Gastrocnemius medialis (tissue), 4 donors: Measurements from ENCODE around the gene TMCC3. TPM values are rescaled to one million over a fixed set of nuclear protein-coding genes. Genes with fewer than 3 reads are reported as not detected.

Source experiments
- ATAC-seq, 2 donors: fragments of 150-250 bp; one replicate each; pipeline ENCODE4 v1.9.1; 2016
- DNase-seq, 2 donors: peaks; one replicate each; pipeline ENCODE4 v3.0.0-alpha.2; 2019
- H3K27ac ChIP-seq, 4 donors: fragments of 200-600 bp; sonication (generic); 1 replicate in 1 of 4; 2 replicates in 3 of 4; pipeline ENCODE4 v1.5.1; 2016 to 2018; ENCODE audit warnings: mild to moderate bottlenecking in 2 of 4, moderate library complexity in 1 of 4
- H3K27me3 ChIP-seq, 3 donors: fragments of 200-600 bp; sonication (generic) in 2 of 3; 1 replicate in 1 of 3; 2 replicates in 2 of 3; pipeline versions ENCODE4 v1.5.1 to v1.6.0; 2016 to 2019; ENCODE audit warnings: mild to moderate bottlenecking in 1 of 3, moderate library complexity in 1 of 3
- H3K36me3 ChIP-seq, 2 donors: fragments of 200-600 bp; sonication (generic) in 1 of 2; one replicate each; pipeline ENCODE4 v1.5.1; 2017 to 2018
- H3K4me1 ChIP-seq, 2 donors: fragments of 200-600 bp; sonication (generic) in 1 of 2; one replicate each; pipeline ENCODE4 v1.5.1; 2016 to 2017; ENCODE audit warnings: mild to moderate bottlenecking in 2 of 2
- H3K4me3 ChIP-seq, 4 donors: fragments of 200-600 bp; sonication (generic) in 3 of 4; 1 replicate in 1 of 4; 2 replicates in 3 of 4; pipeline ENCODE4 v1.5.1; 2016 to 2019; ENCODE audit warnings: mild to moderate bottlenecking in 2 of 4
- H3K9me3 ChIP-seq, 3 donors: fragments of 200-600 bp; sonication (generic) in 2 of 3; 1 replicate in 1 of 3; 2 replicates in 2 of 3; pipeline ENCODE4 v1.5.1; 2016 to 2019
- CTCF ChIP-seq, 5 experiments: fragments of 450-650 bp in 3 of 5; fragments of 200-600 bp in 2 of 5; sonication (generic) in 2 of 5; IDR thresholded peaks in 4 of 5; conservative IDR thresholded peaks in 1 of 5; 1 replicate in 4 of 5; 2 replicates in 1 of 5; pipeline ENCODE4 v1.5.1; 2016 to 2019; ENCODE audit warnings: antibody characterized with exemption in 5 of 5, mild to moderate bottlenecking in 3 of 5, moderate library complexity in 3 of 5
- POLR2A ChIP-seq, 2 donors: fragments of 450-650 bp; IDR thresholded peaks; one replicate each; pipeline ENCODE4 v1.6.1; 2017; ENCODE audit warnings: antibody characterized with exemption in 2 of 2, mild to moderate bottlenecking in 2 of 2, moderate library complexity in 2 of 2
- in situ Hi-C, 4 donors: fragments of 200-750 bp; cut with MboI; loops; one replicate each; pipeline versions ENCODE4 v1.15.0 to v1.8.0; 2017; ENCODE audit warnings: low sequenced_read_pairs in 4 of 4
- intact Hi-C: fragments of 100-400 bp; cut with DNase I; formaldehyde crosslinking; loops from one replicate; pipeline ENCODE4 v1.15.1; 2023; ENCODE audit warnings: low total_unique reads
- total RNA-seq, 4 donors: library from RNA; depleted of rRNA; stranded (reverse); fragments of >200 nt; gene quantifications; one replicate each; pipeline versions ENCODE4 v1.1.0 to v1.2.3, GENCODE V29; 2016

The TMCC3 gene
- total RNA-seq, 4 donors from 2014 or later: 17.2 to 51.6 (median 39.5) TPM

- in situ Hi-C loops: no loop called here
- DNase-seq (no peak), ATAC-seq (no peak)
- Histone ChIP-seq H3K27me3 (no peaks in the 10 kb centered on the region), H3K4me1 (peaks cover 52 to 79% of the 10 kb centered on the region in 2 donors), H3K4me3 (no peak overlapping the region), H3K36me3 (no peaks in the 10 kb centered on the region), H3K9me3 (no peaks in the 10 kb centered on the region), H3K27ac (peak overlapping the region in 3 of 4 donors; percentile 58 to 72 (median 61))
- no peak for TF ChIP-seq POLR2A (IDR thresholded peaks at IDR 0.05)
- TF ChIP-seq CTCF (IDR thresholded peaks at IDR 0.05 in 4 of 5, conservative IDR thresholded peaks at IDR 0.05 in 1 of 5): no peak
- intact Hi-C loops: no loop called here
Measured at GRCh38 chr12:94592080-94592479, 58.3 kb downstream of the TMCC3 start.

GRCh38 chr12:94590428-94590827, 59.9 kb downstream of the TMCC3 start:
- H3K4me3 ChIP-seq: no peak overlapping the region
- in situ Hi-C loops (no loop called here), intact Hi-C loops (no loop called here)
- no peak for ATAC-seq
- H3K27ac ChIP-seq: no peak overlapping the region
- no peaks in the 10 kb centered on the region for H3K9me3 ChIP-seq
- H3K4me1 ChIP-seq: peaks cover 42 to 80% of the 10 kb centered on the region in 2 donors
- H3K27me3 ChIP-seq: no peaks in the 10 kb centered on the region
- no peaks in the 10 kb centered on the region for H3K36me3 ChIP-seq
- TF ChIP-seq CTCF (IDR thresholded peaks at IDR 0.05 in 4 of 5, conservative IDR thresholded peaks at IDR 0.05 in 1 of 5): no peak
- no peak for TF ChIP-seq POLR2A (IDR thresholded peaks at IDR 0.05)
- DNase-seq: no peak

- Histone ChIP-seq H3K4me1 (peaks cover 39 to 73% of the 10 kb centered on the region in 2 donors), H3K27me3 (no peaks in the 10 kb centered on the region), H3K4me3 (no peak overlapping the region), H3K27ac (no peak overlapping the region), H3K9me3 (no peaks in the 10 kb centered on the region), H3K36me3 (no peaks in the 10 kb centered on the region)
- ATAC-seq: no peak
- TF ChIP-seq CTCF (IDR thresholded peaks at IDR 0.05 in 4 of 5, conservative IDR thresholded peaks at IDR 0.05 in 1 of 5) (no peak), POLR2A (IDR thresholded peaks at IDR 0.05) (no peak)
- no peak for DNase-seq
- intact Hi-C loops (no loop called here), in situ Hi-C loops (no loop called here)
Measured at GRCh38 chr12:94589591-94590001, 60.8 kb downstream of the TMCC3 start.

- intact Hi-C loops (no loop called here), in situ Hi-C loops (no loop called here)
- DNase-seq: no peak
- Histone ChIP-seq H3K27ac (peak overlapping the region; percentile 57 to 71 (median 60)), H3K4me3 (no peak overlapping the region), H3K36me3 (no peaks in the 10 kb centered on the region), H3K9me3 (no peaks in the 10 kb centered on the region), H3K4me1 (peaks cover 31 to 60% of the 10 kb centered on the region in 2 donors), H3K27me3 (no peaks in the 10 kb centered on the region)
- no peak for ATAC-seq
- no peak for TF ChIP-seq CTCF (IDR thresholded peaks at IDR 0.05 in 4 of 5, conservative IDR thresholded peaks at IDR 0.05 in 1 of 5)
Measured at GRCh38 chr12:94588346-94588745, 62.0 kb downstream of the TMCC3 start.
